Lower leg skin (tissue), 3 donors: ENCODE measurements around the gene OGFR.

Experiments used
- POLR2A ChIP-seq, 2 donors: fragments of 450-650 bp; IDR thresholded peaks; one replicate each; pipeline ENCODE4 v1.6.1; 2016 to 2017; ENCODE audit warnings: antibody characterized with exemption in 2 of 2, mild to moderate bottlenecking in 1 of 2, moderate library complexity in 1 of 2
- TF ChIP-seq, protein P1 (sequence below), 3 donors: fragments of 450-650 bp; IDR thresholded peaks; one replicate each; pipeline ENCODE4 v1.5.1; 2016; ENCODE audit warnings: antibody characterized with exemption in 3 of 3, mild to moderate bottlenecking in 3 of 3, moderate library complexity in 2 of 3

DNA sequence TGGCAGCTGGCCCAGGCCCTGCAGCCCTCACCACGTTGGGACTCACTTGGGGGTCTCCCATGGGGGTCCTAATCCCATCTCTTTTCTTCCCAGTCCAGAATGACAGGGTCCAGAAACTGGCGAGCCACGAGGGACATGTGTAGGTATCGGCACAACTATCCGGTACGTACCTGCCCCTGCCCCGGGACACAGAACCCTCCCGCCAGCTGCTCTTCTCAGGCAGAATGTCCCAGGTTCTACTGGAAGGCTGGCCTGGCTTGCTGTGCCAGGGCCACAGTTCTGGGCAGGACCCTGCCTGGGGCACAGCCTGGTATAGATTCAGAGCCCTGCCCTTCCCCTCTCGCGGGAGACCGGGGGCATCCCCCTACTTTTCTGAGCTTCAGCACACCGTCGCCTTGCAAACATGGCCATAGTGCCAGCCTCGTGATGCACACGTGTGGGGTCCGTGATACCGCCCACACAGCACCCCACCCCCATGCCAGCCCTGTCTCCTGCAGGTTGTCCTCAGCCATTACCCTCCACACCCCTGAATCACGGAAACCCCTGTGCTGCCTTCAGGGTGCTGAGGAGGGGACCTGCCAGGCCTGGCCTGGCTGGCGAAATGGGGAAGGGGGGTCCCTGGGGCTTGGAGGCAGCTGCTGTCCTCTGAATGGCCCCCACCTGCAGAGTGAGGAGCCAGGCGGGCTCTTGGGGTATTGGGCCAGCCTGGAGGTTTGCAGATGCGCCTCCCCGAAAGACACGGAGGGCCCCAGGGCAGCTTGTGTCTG is 3.0 kb downstream of the OGFR start:
- TF ChIP-seq POLR2A (IDR thresholded peaks at IDR 0.05), result no peak
- TF ChIP-seq, protein P1, sequence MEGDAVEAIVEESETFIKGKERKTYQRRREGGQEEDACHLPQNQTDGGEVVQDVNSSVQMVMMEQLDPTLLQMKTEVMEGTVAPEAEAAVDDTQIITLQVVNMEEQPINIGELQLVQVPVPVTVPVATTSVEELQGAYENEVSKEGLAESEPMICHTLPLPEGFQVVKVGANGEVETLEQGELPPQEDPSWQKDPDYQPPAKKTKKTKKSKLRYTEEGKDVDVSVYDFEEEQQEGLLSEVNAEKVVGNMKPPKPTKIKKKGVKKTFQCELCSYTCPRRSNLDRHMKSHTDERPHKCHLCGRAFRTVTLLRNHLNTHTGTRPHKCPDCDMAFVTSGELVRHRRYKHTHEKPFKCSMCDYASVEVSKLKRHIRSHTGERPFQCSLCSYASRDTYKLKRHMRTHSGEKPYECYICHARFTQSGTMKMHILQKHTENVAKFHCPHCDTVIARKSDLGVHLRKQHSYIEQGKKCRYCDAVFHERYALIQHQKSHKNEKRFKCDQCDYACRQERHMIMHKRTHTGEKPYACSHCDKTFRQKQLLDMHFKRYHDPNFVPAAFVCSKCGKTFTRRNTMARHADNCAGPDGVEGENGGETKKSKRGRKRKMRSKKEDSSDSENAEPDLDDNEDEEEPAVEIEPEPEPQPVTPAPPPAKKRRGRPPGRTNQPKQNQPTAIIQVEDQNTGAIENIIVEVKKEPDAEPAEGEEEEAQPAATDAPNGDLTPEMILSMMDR (IDR thresholded peaks at IDR 0.05), result no peak
